ENCODE measurements around the gene PRPF18. TPM values are rescaled to one million over a fixed set of nuclear protein-coding genes. Genes with fewer than 3 reads are reported as not detected.

PRPF18 gene
- total RNA-seq, 1 experiment from 2014 or later = 10.2 TPM

- Histone ChIP-seq H3K4me3 (ENCODE audit: low read length) (no peak overlapping the region), H3K27me3 (ENCODE audit: low read length) (no peaks in the 10 kb centered on the region), H3K9ac (ENCODE audit: low read length) (no peak overlapping the region), H3F3A (ENCODE audit: low read length, unreplicated experiment) (no peaks in the 10 kb centered on the region), H3K4me1 (ENCODE audit: insufficient read depth, low read length) (no peaks in the 10 kb centered on the region), H3K4me2 (ENCODE audit: low read length) (no peak overlapping the region), H3K79me2 (ENCODE audit: low read length) (no peaks in the 10 kb centered on the region), H3K36me3 (ENCODE audit: low read depth, low read length) (no peaks in the 10 kb centered on the region), H3K27ac (ENCODE audit: low read length) (no peak overlapping the region), H3K9me2 (replicated peaks; ENCODE audit: low read length) (no peaks in the 10 kb centered on the region), H3K9me3 (ENCODE audit: low read length) (no peaks in the 10 kb centered on the region), H2AFZ (ENCODE audit: low read length) (no peak overlapping the region), H4K20me1 (ENCODE audit: low read length) (no peaks in the 10 kb centered on the region)
- ATAC-seq = no peak
- POLR2A ChIA-PET (ENCODE audit: unreplicated experiment) = no interaction called here
- CTCF ChIA-PET = no interaction called here
- TF ChIP-seq CTCF (conservative IDR thresholded peaks at IDR 0.05; ENCODE audit: low read depth, low read length) (no peak), EZH2phosphoT487 (IDR thresholded peaks at IDR 0.05; ENCODE audit: borderline replicate concordance, low read length) (no peak), EZH2 (IDR thresholded peaks at IDR 0.05; ENCODE audit: low read length, unreplicated experiment) (no peak)
- no peak for DNase-seq
- BruUV-seq (replicated peaks) = no TSS peak
- intact Hi-C loops (cut with micrococcal nuclease) = no loop called here
These were observed 83.5 kb downstream of the PRPF18 start for GRCh38 chr10:13670311-13670710.

GRCh38 chr10:13671904-13672303 is 85.1 kb downstream of the PRPF18 start:
- H3K4me1 ChIP-seq (ENCODE audit: insufficient read depth, low read length) = no peaks in the 10 kb centered on the region
- no peaks in the 10 kb centered on the region for H3K9me2 ChIP-seq (replicated peaks; ENCODE audit: low read length)
- no peak overlapping the region for H3K9ac ChIP-seq (ENCODE audit: low read length)
- BruUV-seq (replicated peaks) = no TSS peak
- no peak for TF ChIP-seq CTCF (conservative IDR thresholded peaks at IDR 0.05; ENCODE audit: low read depth, low read length)
- no peak for TF ChIP-seq EZH2phosphoT487 (IDR thresholded peaks at IDR 0.05; ENCODE audit: borderline replicate concordance, low read length)
- TF ChIP-seq EZH2 (IDR thresholded peaks at IDR 0.05; ENCODE audit: low read length, unreplicated experiment) = no peak
- no peaks in the 10 kb centered on the region for H3K79me2 ChIP-seq (ENCODE audit: low read length)
- intact Hi-C loops (cut with micrococcal nuclease) = no loop called here
- H3K27ac ChIP-seq (ENCODE audit: low read length) = no peak overlapping the region
- no peak overlapping the region for H3K4me3 ChIP-seq (ENCODE audit: low read length)
- H3F3A ChIP-seq (ENCODE audit: low read length, unreplicated experiment) = no peaks in the 10 kb centered on the region
- no peaks in the 10 kb centered on the region for H3K9me3 ChIP-seq (ENCODE audit: low read length)
- no peak for ATAC-seq
- ChIA-PET POLR2A (ENCODE audit: unreplicated experiment) (no interaction called here), CTCF (no interaction called here)
- no peak for DNase-seq
- no peak overlapping the region for H2AFZ ChIP-seq (ENCODE audit: low read length)
- H3K27me3 ChIP-seq (ENCODE audit: low read length) = no peaks in the 10 kb centered on the region
- no peaks in the 10 kb centered on the region for H4K20me1 ChIP-seq (ENCODE audit: low read length)
- H3K36me3 ChIP-seq (ENCODE audit: low read depth, low read length) = no peaks in the 10 kb centered on the region
- H3K4me2 ChIP-seq (ENCODE audit: low read length) = no peak overlapping the region

- no peaks in the 10 kb centered on the region for H3K9me2 ChIP-seq (replicated peaks; ENCODE audit: low read length)
- no peak overlapping the region for H2AFZ ChIP-seq (ENCODE audit: low read length)
- no TSS peak for BruUV-seq (replicated peaks)
- DNase-seq = no peak
- CTCF ChIA-PET = no interaction called here
- H3K36me3 ChIP-seq (ENCODE audit: low read depth, low read length) = no peaks in the 10 kb centered on the region
- H3K9me3 ChIP-seq (ENCODE audit: low read length) = no peaks in the 10 kb centered on the region
- POLR2A ChIA-PET (ENCODE audit: unreplicated experiment) = no interaction called here
- no peak overlapping the region for H3K4me2 ChIP-seq (ENCODE audit: low read length)
- no peak overlapping the region for H3K9ac ChIP-seq (ENCODE audit: low read length)
- H3K27ac ChIP-seq (ENCODE audit: low read length) = no peak overlapping the region
- no peak for ATAC-seq
- intact Hi-C loops (cut with micrococcal nuclease) = no loop called here
- H3K4me3 ChIP-seq (ENCODE audit: low read length) = no peak overlapping the region
- H3K4me1 ChIP-seq (ENCODE audit: insufficient read depth, low read length) = no peaks in the 10 kb centered on the region
- H3K79me2 ChIP-seq (ENCODE audit: low read length) = no peaks in the 10 kb centered on the region
- no peak for TF ChIP-seq CTCF (conservative IDR thresholded peaks at IDR 0.05; ENCODE audit: low read depth, low read length)
- no peak for TF ChIP-seq EZH2phosphoT487 (IDR thresholded peaks at IDR 0.05; ENCODE audit: borderline replicate concordance, low read length)
- TF ChIP-seq EZH2 (IDR thresholded peaks at IDR 0.05; ENCODE audit: low read length, unreplicated experiment) = no peak
- no peaks in the 10 kb centered on the region for H3F3A ChIP-seq (ENCODE audit: low read length, unreplicated experiment)
- no peaks in the 10 kb centered on the region for H4K20me1 ChIP-seq (ENCODE audit: low read length)
- no peaks in the 10 kb centered on the region for H3K27me3 ChIP-seq (ENCODE audit: low read length)
These were observed 85.8 kb downstream of the PRPF18 start for GRCh38 chr10:13672548-13672947.

Data from PC-3 (cell line).